ENCODE results near the gene OR13C5. TPM values are rescaled to one million over a fixed set of nuclear protein-coding genes. Genes with fewer than 3 reads are reported as not detected.
"Not testable (repeated sequence)": the region's sequence is repeated elsewhere in the genome, so short reads cannot be mapped to it uniquely, and the experiment has no call there.

Gene OR13C5
- total and polyA plus RNA-seq, 2 of the 13 experiments (the other 11 are each of a cell fraction or from before 2014, with no cell fraction given), result not detected

GRCh38 chr9:104606152-104606551, 6.9 kb upstream of the OR13C5 start:
- Histone ChIP-seq H3K4me2 (ENCODE audit: low read depth, low read length) (no peak overlapping the region), H3K27me3 (ENCODE audit: control insufficient read depth in 1 of 2, insufficient read depth in 2 of 2, low read length in 2 of 2) (no peaks in the 10 kb centered on the region), H3K9ac (ENCODE audit: insufficient read depth, low read depth, low read length) (no peak overlapping the region), H3K79me2 (ENCODE audit: insufficient read depth, low read length) (no peaks in the 10 kb centered on the region), H2AFZ (ENCODE audit: low read length) (no peak overlapping the region), H3K4me3 (replicated peaks in 1 of 3; ENCODE audit: insufficient read depth in 1 of 3, low read depth in 2 of 3, low read length in 3 of 3) (no peak overlapping the region), H3K27ac (ENCODE audit: extremely low read length, insufficient read depth, low read length) (no peak overlapping the region), H3K9me3 (ENCODE audit: low read length) (no peaks in the 10 kb centered on the region), H3K4me1 (ENCODE audit: insufficient read depth, low read length) (no peaks in the 10 kb centered on the region), H3K36me3 (replicated peaks in 1 of 2; ENCODE audit: control insufficient read depth in 1 of 2, insufficient read depth in 2 of 2, low read length in 2 of 2) (no peaks in the 10 kb centered on the region), H4K20me1 (ENCODE audit: insufficient read depth, low read length) (no peaks in the 10 kb centered on the region)
- no TSS peak for BruUV-seq (replicated peaks)
- in situ Hi-C loops (cut with HindIII; ENCODE audit: extremely low pct_ligation_motif_present, low pct_unique_long_range_greater_than_20kb), result no loop called here
- ChIA-PET POLR2A (no interaction called here), CTCF (ENCODE audit: low intra/inter-chr PET ratio, low total read pairs) (no interaction called here)
- intact Hi-C loops (cut with micrococcal nuclease; ENCODE audit: unreplicated experiment), result no loop called here
- no peak for DNase-seq (ENCODE audit: low spot score)
- ATAC-seq, result no peak
- 9% methylated on average over 2 of the region's 2 CpGs for WGBS (ENCODE audit: low lambda C conversion rate)
- TF ChIP-seq KDM4B (CRISPR knock-in tag; IDR thresholded peaks at IDR 0.05), result no peak
- TF ChIP-seq MNT (IDR thresholded peaks at IDR 0.05), result no peak
- no peak for TF ChIP-seq TBX3 (IDR thresholded peaks at IDR 0.05; ENCODE audit: borderline replicate concordance)
- no peak for TF ChIP-seq SAP130 (CRISPR knock-in tag; IDR thresholded peaks at IDR 0.05; ENCODE audit: low read depth)
- TF ChIP-seq ZNF12 (CRISPR knock-in tag; IDR thresholded peaks at IDR 0.05), result no peak
- no peak for TF ChIP-seq NPAS2 (CRISPR knock-in tag; IDR thresholded peaks at IDR 0.05; ENCODE audit: borderline replicate concordance)
- TF ChIP-seq HNF1A (IDR thresholded peaks at IDR 0.05; ENCODE audit: low read depth), result no peak
- no peak for TF ChIP-seq HNF1A (CRISPR knock-in tag; IDR thresholded peaks at IDR 0.05; ENCODE audit: borderline replicate concordance)
- FAIRE-seq, result no peak

GRCh38 chr9:104605527-104605926, 6.3 kb upstream of the OR13C5 start, which contains the start of gene OR13C2:
Gene OR13C2 (minus strand): TSS chr9:104605627. CDS start chr9:104605627, 0 bp downstream.
- H3K4me2 ChIP-seq (ENCODE audit: low read depth, low read length); H3K9me3 ChIP-seq (ENCODE audit: low read length); in situ Hi-C loops (cut with HindIII; ENCODE audit: extremely low pct_ligation_motif_present, low pct_unique_long_range_greater_than_20kb); intact Hi-C loops (cut with micrococcal nuclease; ENCODE audit: unreplicated experiment); H2AFZ ChIP-seq (ENCODE audit: low read length); POLR2A ChIA-PET; DNase-seq (ENCODE audit: low spot score); H4K20me1 ChIP-seq (ENCODE audit: insufficient read depth, low read length); H3K4me1 ChIP-seq (ENCODE audit: insufficient read depth, low read length); BruUV-seq (replicated peaks); H3K27ac ChIP-seq (ENCODE audit: extremely low read length, insufficient read depth, low read length); H3K4me3 ChIP-seq (replicated peaks in 1 of 3; ENCODE audit: insufficient read depth in 1 of 3, low read depth in 2 of 3, low read length in 3 of 3); H3K9ac ChIP-seq (ENCODE audit: insufficient read depth, low read depth, low read length); FAIRE-seq; ATAC-seq; CTCF ChIA-PET (ENCODE audit: low intra/inter-chr PET ratio, low total read pairs); H3K79me2 ChIP-seq (ENCODE audit: insufficient read depth, low read length); H3K36me3 ChIP-seq (replicated peaks in 1 of 2; ENCODE audit: control insufficient read depth in 1 of 2, insufficient read depth in 2 of 2, low read length in 2 of 2); H3K27me3 ChIP-seq (ENCODE audit: control insufficient read depth in 1 of 2, insufficient read depth in 2 of 2, low read length in 2 of 2): not testable (repeated sequence)
- 0% methylated on average over 1 of the region's 1 CpG for WGBS (ENCODE audit: low lambda C conversion rate)

Measured in HepG2 (cell line).